ENCODE data around the gene CENPN.

GRCh38 chr16:81001330-81001729, 5.7 kb upstream of the CENPN start:
- TF ChIP-seq TCF12 (IDR thresholded peaks at IDR 0.05; ENCODE audit: low read depth): no peak
- no peak for TF ChIP-seq TAF1 (IDR thresholded peaks at IDR 0.05; ENCODE audit: low read depth)
- no peak for TF ChIP-seq EP300 (IDR thresholded peaks at IDR 0.05; ENCODE audit: borderline replicate concordance)
- TF ChIP-seq MAX (IDR thresholded peaks at IDR 0.05): no peak
- TF ChIP-seq FOXM1 (IDR thresholded peaks at IDR 0.05; ENCODE audit: borderline replicate concordance, low read depth): no peak
- TF ChIP-seq EGR1 (IDR thresholded peaks at IDR 0.05): no peak
- no peak for TF ChIP-seq RAD21 (IDR thresholded peaks at IDR 0.05; ENCODE audit: low read depth)
- TF ChIP-seq CREB1 (IDR thresholded peaks at IDR 0.05; ENCODE audit: low read depth): no peak
- TF ChIP-seq ZBTB7A (IDR thresholded peaks at IDR 0.05; ENCODE audit: low read depth): no peak
- no peak for TF ChIP-seq CEBPB (IDR thresholded peaks at IDR 0.05)
- no peak for TF ChIP-seq YY1 (IDR thresholded peaks at IDR 0.05; ENCODE audit: low read depth)
